A549 (cell line): ENCODE results near the gene ZNF43. TPM values are rescaled to one million over a fixed set of nuclear protein-coding genes. Genes with fewer than 3 reads are reported as not detected.
"Not testable (repeated sequence)": the region's sequence is repeated elsewhere in the genome, so short reads cannot be mapped to it uniquely, and the experiment has no call there.

Experiments
- ATAC-seq, 2 experiments: fragments of 200-7000 bp in 1 of 2; fragments of >200 bp in 1 of 2; cut with Nextera tagmentation in 1 of 2; cut with Tn5 transposase in 1 of 2; 3 replicates each; pipeline versions ENCODE4 v1.8.0 to v1.9.1; 2018 to 2020; ENCODE audit warnings: mild to moderate bottlenecking in 1 of 2, moderate library complexity in 1 of 2
- CTCF ChIA-PET: fragments of 300-600 bp; sonication (Branson Sonifier 250); formaldehyde crosslinking; extraction: SDS; loops from one replicate; lab custom pipeline; 2021; ENCODE audit warnings: antibody characterized with exemption, inconsistent platforms; lab: Yijun Ruan, JAX
- POLR2A ChIA-PET: fragments of 350-600 bp; formaldehyde crosslinking; extraction: SDS; loops from one replicate; lab custom pipeline; 2021; ENCODE audit warnings: antibody characterized with exemption, inconsistent platforms; lab: Yijun Ruan, JAX
- DNase-seq, 2 experiments: peaks; one replicate each; pipeline versions ENCODE4 v3.0.0 to v3.0.0-alpha.2; 2011 to 2016; ENCODE audit warnings: low read depth in 1 of 2, low spot score in 1 of 2
- FAIRE-seq: peaks from 2 replicates; lab custom pipeline; 2011; peaks lifted over from hg19 to GRCh38; lab: Jason Lieb, UNC
- H3K27ac ChIP-seq, 2 experiments: fragments of >200 bp; sonication (Bioruptor Twin); formaldehyde crosslinking; 3 replicates each; pipeline ENCODE4 v1.5.1; 2016 to 2017
- H3K4me1 ChIP-seq: fragments of >200 bp; sonication (Bioruptor Twin); formaldehyde crosslinking; 3 replicates; pipeline ENCODE4 v1.6.1; 2016
- H3K4me2 ChIP-seq: fragments of >200 bp; sonication (Bioruptor Twin); formaldehyde crosslinking; 3 replicates; pipeline ENCODE4 v1.6.1; 2016
- H3K4me3 ChIP-seq: fragments of >200 bp; sonication (Bioruptor Twin); formaldehyde crosslinking; 3 replicates; pipeline ENCODE4 v1.5.1; 2016
- H3K9me3 ChIP-seq: fragments of >200 bp; sonication (Bioruptor Twin); formaldehyde crosslinking; 3 replicates; pipeline ENCODE4 v1.6.1; 2016
- ZSCAN20 ChIP-seq: fragments of 250-450 bp; sonication (Bioruptor Pico); IDR thresholded peaks from 2 replicates; pipeline ENCODE4 v1.8.0; 2022; ENCODE audit warnings: mild to moderate bottlenecking, moderate library complexity
- WGBS: methylation state at CpG from one replicate; pipeline ENCODE4 v1.1.6; 2017; ENCODE audit errors: missing lambda C conversion rate; 5-methylcytosine and 5-hydroxymethylcytosine counted together
- polyA plus RNA-seq, 4 experiments: library from polyadenylated mRNA; depleted of rRNA in 3 of 4; stranded (reverse); fragments of >200 nt; fragmentation: RNase III in 1 of 4; extraction: RNeasy Plus Mini Kit Qiagen cat#74134 plus additional on column Dnase treatment in 1 of 4; gene quantifications; 2 replicates in 3 of 4; 3 replicates in 1 of 4; pipeline ENCODE4 v1.2.3, GENCODE V29; 2011 to 2017

The ZNF43 gene
- polyA plus RNA-seq, 2 of the 4 experiments (the other 2 are of a cell fraction), result 9.6 to 10.0 TPM

- ATAC-seq, H3K27ac ChIP-seq, FAIRE-seq, H3K4me3 ChIP-seq, H3K4me1 ChIP-seq, H3K9me3 ChIP-seq, POLR2A ChIA-PET, DNase-seq, CTCF ChIA-PET, H3K4me2 ChIP-seq: not testable (repeated sequence)
- 0% methylated on average over 2 of the region's 2 CpGs for WGBS
These were observed 74.4 kb downstream of the ZNF43 start for GRCh38 chr19:21761547-21761946.

DNA sequence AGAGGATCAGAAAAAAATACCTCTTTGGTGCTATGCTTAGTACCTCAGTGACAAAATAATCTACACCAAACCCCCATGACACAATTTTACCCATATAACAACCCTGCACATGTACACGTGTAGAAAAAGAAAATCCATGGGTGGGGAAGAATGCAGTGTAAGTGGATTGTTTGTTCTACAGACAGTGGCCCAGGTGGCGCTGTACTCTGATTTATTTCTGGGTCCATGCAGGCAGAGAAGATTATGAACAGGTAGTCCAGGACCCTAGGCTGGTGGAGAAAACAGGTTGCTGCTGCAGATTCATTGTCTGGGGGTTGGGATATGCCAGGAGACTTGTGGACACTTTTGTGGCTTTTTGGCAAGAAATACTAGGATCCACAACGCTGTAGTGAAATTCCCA, 77.7 kb downstream of the ZNF43 start:
- ChIA-PET POLR2A (no interaction called here), CTCF (no interaction called here)
- 0% methylated on average over 3 of the region's 3 CpGs for WGBS

GRCh38 chr19:21755555-21755954, 80.4 kb downstream of the ZNF43 start:
- H3K27ac ChIP-seq, H3K4me3 ChIP-seq, FAIRE-seq, POLR2A ChIA-PET, H3K9me3 ChIP-seq, H3K4me1 ChIP-seq, DNase-seq, H3K4me2 ChIP-seq, ATAC-seq, CTCF ChIA-PET: not testable (repeated sequence)

More for the DNA sequence above, 77.7 kb downstream of the ZNF43 start:
- Histone ChIP-seq H3K4me1 (no peaks in the 10 kb centered on the region), H3K9me3 (no peaks in the 10 kb centered on the region), H3K27ac (no peak overlapping the region), H3K4me2 (no peak overlapping the region), H3K4me3 (no peak overlapping the region)
- no peak for TF ChIP-seq ZSCAN20 (CRISPR knock-in tag)
- ATAC-seq (no peak), FAIRE-seq (no peak), DNase-seq (no peak)

Other genes with a start within 250 kb of the ZNF43 start
- gene ZNF100, start 68.6 kb downstream of the ZNF43 start, polyA plus RNA-seq (2011; rRNA removed), result not detected in 2 replicates
- gene ZNF100, start 68.6 kb downstream of the ZNF43 start, polyA plus RNA-seq (2017; fragmentation: RNase III; extraction: RNeasy Plus Mini Kit Qiagen cat#74134 plus additional on column Dnase treatment), result not detected in 3 replicates
- not detected in 2 replicates for gene ZNF208, start 174.8 kb upstream of the ZNF43 start, polyA plus RNA-seq (2011; rRNA removed)
- not detected in 3 replicates for gene ZNF208, start 174.8 kb upstream of the ZNF43 start, polyA plus RNA-seq (2017; fragmentation: RNase III; extraction: RNeasy Plus Mini Kit Qiagen cat#74134 plus additional on column Dnase treatment)
- gene ZNF257, start 216.3 kb upstream of the ZNF43 start, polyA plus RNA-seq (2011; rRNA removed), result not detected in 2 replicates
- not detected in 3 replicates for gene ZNF257, start 216.3 kb upstream of the ZNF43 start, polyA plus RNA-seq (2017; fragmentation: RNase III; extraction: RNeasy Plus Mini Kit Qiagen cat#74134 plus additional on column Dnase treatment)